Lower leg skin (tissue), 4 donors: Measurements from ENCODE around the gene SDCBP2. TPM values are rescaled to one million over a fixed set of nuclear protein-coding genes. Genes with fewer than 3 reads are reported as not detected.
A peak's percentile ranks its signal among the peaks of the same experiment; 100 is the strongest.

ENCODE experiments used
- DNase-seq, 2 donors: peaks; one replicate each; pipeline ENCODE4 v3.0.0-alpha.2; 2019; ENCODE audit warnings: low spot score in 2 of 2
- H3K4me3 ChIP-seq: fragments of 200-600 bp; sonication (generic); 2 replicates; pipeline ENCODE4 v1.5.1; 2017; ENCODE audit warnings: mild to moderate bottlenecking, low read depth; ENCODE audit not compliant: poor library complexity, severe bottlenecking
- POLR2A ChIP-seq, 2 donors: fragments of 450-650 bp; IDR thresholded peaks; one replicate each; pipeline ENCODE4 v1.6.1; 2016 to 2017; ENCODE audit warnings: antibody characterized with exemption in 2 of 2, mild to moderate bottlenecking in 1 of 2, moderate library complexity in 1 of 2
- WGBS, 2 donors: methylation state at CpG; one replicate each; pipeline ENCODE4 v1.1.5; 2018; 5-methylcytosine and 5-hydroxymethylcytosine counted together
- intact Hi-C: fragments of 100-400 bp; cut with DNase I; formaldehyde crosslinking; loops from one replicate; pipeline ENCODE4 v1.15.0; 2023; ENCODE audit warnings: low total_unique reads
- total RNA-seq, 4 donors: library from RNA; depleted of rRNA; stranded (reverse); fragments of >200 nt; gene quantifications; one replicate each; pipeline ENCODE4 v1.1.0, GENCODE V29; 2016
- TF ChIP-seq, protein P1 (sequence below), 3 donors: fragments of 450-650 bp; IDR thresholded peaks; one replicate each; pipeline ENCODE4 v1.5.1; 2016; ENCODE audit warnings: antibody characterized with exemption in 3 of 3, mild to moderate bottlenecking in 3 of 3, moderate library complexity in 2 of 3

The SDCBP2 gene
- total RNA-seq, 4 donors from 2014 or later, result 141 to 206 (median 181) TPM

DNA sequence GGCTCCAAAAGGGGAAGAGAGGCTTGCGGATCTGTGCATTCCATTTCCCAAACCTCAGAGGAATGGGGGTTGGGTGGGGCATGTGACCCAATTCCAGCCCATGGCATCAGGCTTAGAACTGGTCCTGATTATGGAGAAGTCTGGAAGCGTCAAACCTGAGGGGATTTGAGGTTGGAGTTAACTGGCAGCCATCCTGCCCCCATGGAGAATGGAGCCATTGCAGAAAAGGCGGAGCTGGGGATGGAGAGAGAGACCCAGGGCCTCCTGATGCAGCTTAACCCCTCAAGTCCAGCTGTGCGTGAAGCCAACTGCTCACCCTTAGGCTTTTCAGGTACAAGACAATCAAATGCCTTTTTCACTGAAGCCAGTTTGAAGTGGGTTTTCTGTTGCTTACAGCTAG, 9.9 kb upstream of the SDCBP2 start:
- peak in 1 of 2 donors; percentile 66 for DNase-seq
- no peak overlapping the region for H3K4me3 ChIP-seq
- intact Hi-C loops, result loop anchor here (10.0 kb wide), 1 partner anchor 56 kb away; the partner anchor contains the start of gene FKBP1A
- no peak for TF ChIP-seq POLR2A (IDR thresholded peaks at IDR 0.05)
- TF ChIP-seq, protein P1, sequence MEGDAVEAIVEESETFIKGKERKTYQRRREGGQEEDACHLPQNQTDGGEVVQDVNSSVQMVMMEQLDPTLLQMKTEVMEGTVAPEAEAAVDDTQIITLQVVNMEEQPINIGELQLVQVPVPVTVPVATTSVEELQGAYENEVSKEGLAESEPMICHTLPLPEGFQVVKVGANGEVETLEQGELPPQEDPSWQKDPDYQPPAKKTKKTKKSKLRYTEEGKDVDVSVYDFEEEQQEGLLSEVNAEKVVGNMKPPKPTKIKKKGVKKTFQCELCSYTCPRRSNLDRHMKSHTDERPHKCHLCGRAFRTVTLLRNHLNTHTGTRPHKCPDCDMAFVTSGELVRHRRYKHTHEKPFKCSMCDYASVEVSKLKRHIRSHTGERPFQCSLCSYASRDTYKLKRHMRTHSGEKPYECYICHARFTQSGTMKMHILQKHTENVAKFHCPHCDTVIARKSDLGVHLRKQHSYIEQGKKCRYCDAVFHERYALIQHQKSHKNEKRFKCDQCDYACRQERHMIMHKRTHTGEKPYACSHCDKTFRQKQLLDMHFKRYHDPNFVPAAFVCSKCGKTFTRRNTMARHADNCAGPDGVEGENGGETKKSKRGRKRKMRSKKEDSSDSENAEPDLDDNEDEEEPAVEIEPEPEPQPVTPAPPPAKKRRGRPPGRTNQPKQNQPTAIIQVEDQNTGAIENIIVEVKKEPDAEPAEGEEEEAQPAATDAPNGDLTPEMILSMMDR (IDR thresholded peaks at IDR 0.05), result no peak
- 60 to 74% methylated on average over 4 of the region's 4 CpGs for WGBS, 2 donors

DNA sequence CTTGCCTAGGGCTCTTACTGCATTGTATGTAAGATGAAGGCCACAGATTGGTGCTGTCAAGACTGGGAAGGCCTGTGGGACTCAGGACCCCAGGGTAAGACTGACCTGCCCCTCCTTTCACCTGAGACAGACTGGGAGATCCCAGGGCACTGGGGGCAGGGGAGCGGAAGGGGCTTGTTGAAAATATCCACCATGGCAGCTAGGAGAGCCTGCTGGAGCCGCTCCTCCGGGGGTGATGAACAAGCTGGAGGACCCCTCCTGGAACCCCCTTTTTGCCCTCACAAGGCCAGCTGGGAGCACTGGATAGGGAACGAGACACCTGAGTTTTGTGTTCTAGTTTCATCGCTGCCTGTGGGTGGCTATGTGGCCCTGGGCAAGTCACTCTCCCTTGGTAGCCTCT, 9.2 kb upstream of the SDCBP2 start:
- intact Hi-C loops, result loop anchor here (10.0 kb wide), 1 partner anchor 57 kb away; the partner anchor contains the start of gene FKBP1A
- 95 to 98% methylated on average over 5 of the region's 5 CpGs for WGBS, 2 donors
- H3K4me3 ChIP-seq, result no peak overlapping the region
- TF ChIP-seq, protein P1 (IDR thresholded peaks at IDR 0.05), result no peak
- TF ChIP-seq POLR2A (IDR thresholded peaks at IDR 0.05), result no peak
- no peak for DNase-seq

DNA sequence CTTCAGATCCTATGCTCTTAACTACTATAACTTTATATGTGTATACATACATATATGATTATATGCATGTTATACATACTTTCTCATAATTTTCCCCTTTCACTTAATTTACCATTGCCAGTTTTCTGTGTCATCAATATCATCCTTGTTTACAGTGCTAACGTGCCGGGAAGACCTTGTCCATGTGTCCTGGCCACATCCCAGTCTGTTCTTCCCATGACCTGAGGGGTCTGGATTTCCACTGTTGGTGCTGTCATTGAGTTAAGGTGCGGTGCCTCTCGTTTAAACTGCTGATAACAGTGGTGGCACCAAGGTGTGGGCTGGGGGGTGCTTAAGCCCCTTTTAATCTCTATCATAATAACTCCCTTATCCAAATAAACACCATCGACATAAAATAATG, 8.5 kb upstream of the SDCBP2 start:
- DNase-seq, result no peak
- TF ChIP-seq, protein P1 (IDR thresholded peaks at IDR 0.05), result no peak
- no peak for TF ChIP-seq POLR2A (IDR thresholded peaks at IDR 0.05)
- WGBS, 2 donors, result 44 to 50% methylated on average over 5 of the region's 5 CpGs
- intact Hi-C loops, result loop anchor here (10.0 kb wide), 1 partner anchor 57 kb away; the partner anchor contains the start of gene FKBP1A
- H3K4me3 ChIP-seq, result no peak overlapping the region

DNA sequence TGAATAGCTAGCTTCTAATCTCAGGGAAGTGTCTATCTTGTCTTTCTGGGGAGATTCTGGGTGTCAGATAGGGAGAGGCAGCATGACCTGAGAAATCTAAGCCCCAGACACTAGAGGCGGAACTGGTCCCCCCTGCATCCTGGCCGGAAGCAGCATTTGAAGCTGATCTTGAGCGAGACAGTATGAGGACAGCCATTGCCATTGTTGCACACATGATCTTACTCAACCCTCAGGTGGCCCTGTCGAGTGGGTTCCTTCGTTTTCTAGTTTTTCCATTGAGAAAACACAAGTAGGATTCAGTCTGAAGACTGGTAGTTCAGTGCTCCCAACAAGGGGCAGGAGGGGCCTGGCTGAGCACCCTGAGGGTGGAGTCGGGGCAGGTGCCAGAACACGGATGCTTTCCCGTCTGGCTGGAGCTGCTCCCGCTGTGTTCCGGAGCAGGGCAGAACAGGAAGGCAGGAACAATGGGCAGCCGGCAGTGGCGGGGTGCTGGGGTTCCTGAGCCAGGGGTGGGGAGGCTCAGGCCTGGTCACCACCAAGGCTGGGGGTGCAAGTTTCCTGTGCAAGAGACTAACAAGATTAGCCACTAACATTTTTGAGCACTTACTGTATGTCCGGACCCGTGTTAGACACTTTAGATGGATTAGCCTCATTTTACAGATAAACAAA, 7.9 kb upstream of the SDCBP2 start:
- no peak for TF ChIP-seq POLR2A (IDR thresholded peaks at IDR 0.05)
- TF ChIP-seq, protein P1 (IDR thresholded peaks at IDR 0.05), result no peak
- WGBS, 2 donors, result 21 to 30% methylated on average over 14 of the region's 14 CpGs
- DNase-seq, result peak in 1 of 2 donors; percentile 95
- intact Hi-C loops, result loop anchor here (10.0 kb wide), 1 partner anchor 58 kb away; the partner anchor contains the start of gene FKBP1A
- H3K4me3 ChIP-seq, result no peak overlapping the region

DNA sequence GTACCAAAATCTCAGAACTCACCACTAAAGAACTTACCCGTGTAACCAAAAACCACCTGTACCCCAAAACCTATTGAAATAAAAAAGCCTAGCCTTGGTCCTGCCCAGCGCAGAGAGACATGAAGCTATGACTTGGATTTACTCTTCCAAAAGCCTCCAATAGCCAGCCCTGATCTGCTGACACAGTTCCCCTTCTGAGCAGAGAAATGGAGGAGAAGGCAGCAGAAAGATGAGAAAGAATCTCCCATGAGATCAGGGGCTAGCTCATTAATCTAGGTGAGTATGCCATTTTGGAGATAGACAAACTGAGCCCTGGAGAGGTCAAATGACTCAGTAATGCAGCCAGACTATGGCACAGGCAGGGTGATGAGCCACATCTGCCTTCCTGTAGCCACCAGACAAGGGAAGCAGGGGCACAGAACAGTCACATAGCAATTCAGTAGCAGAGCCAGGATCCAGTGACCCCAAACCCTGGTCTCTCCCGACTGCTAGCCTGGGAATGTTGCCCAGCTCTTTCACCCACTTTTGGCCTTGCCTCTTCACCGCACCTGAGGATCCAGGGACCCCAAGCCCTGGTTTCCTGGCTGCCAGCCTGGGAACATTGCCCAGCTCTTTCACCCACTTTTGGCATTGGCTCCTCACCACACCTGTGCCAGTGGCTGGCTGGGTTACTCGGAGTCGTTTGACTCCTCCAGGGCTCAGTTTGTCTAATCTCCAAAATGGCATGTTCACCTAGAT, 7.2 kb upstream of the SDCBP2 start:
- no peak overlapping the region for H3K4me3 ChIP-seq
- peak in 1 of 2 donors; percentile 87 for DNase-seq
- intact Hi-C loops, result loop anchor here (10.0 kb wide), 1 partner anchor 59 kb away; the partner anchor contains the start of gene FKBP1A
- 56 to 69% methylated on average over 6 of the region's 6 CpGs for WGBS, 2 donors
- TF ChIP-seq POLR2A (IDR thresholded peaks at IDR 0.05), result no peak
- TF ChIP-seq, protein P1 (IDR thresholded peaks at IDR 0.05), result no peak
